GOT3 (cell line): ENCODE measurements around the gene POLR1A.

Experiments used
- DNase-seq: peaks from one replicate; lab custom pipeline; 2025; ENCODE audit warnings: mixed read lengths; lab: John Stamatoyannopoulos, UW

POLR1A gene

GRCh38 chr2:86021396-86022378, 84.0 kb downstream of the POLR1A start:
- no peak for DNase-seq

GRCh38 chr2:86020984-86021383, 84.7 kb downstream of the POLR1A start:
- DNase-seq = no peak

GRCh38 chr2:86019121-86019520, 86.6 kb downstream of the POLR1A start:
- no peak for DNase-seq

GRCh38 chr2:86017901-86018896, 87.5 kb downstream of the POLR1A start:
- DNase-seq = no peak

- no peak for DNase-seq
Observed at GRCh38 chr2:86016581-86016980, 89.1 kb downstream of the POLR1A start.

- no peak for DNase-seq
Observed at GRCh38 chr2:86015699-86016098, 90.0 kb downstream of the POLR1A start.

GRCh38 chr2:86015006-86015405, 90.7 kb downstream of the POLR1A start:
- DNase-seq = no peak

- no peak for DNase-seq
Observed at GRCh38 chr2:86014493-86014892, 91.2 kb downstream of the POLR1A start.

GRCh38 chr2:86012007-86012712, 93.5 kb downstream of the POLR1A start:
- DNase-seq = no peak

GRCh38 chr2:86011449-86011941, 94.2 kb downstream of the POLR1A start:
- DNase-seq = no peak

GRCh38 chr2:86010083-86010482, 95.6 kb downstream of the POLR1A start:
- DNase-seq = no peak

GRCh38 chr2:86006524-86006923, 99.2 kb downstream of the POLR1A start:
- no peak for DNase-seq

- DNase-seq = no peak
Observed at GRCh38 chr2:86003967-86004366, 101.7 kb downstream of the POLR1A start.

GRCh38 chr2:86003104-86003503, 102.6 kb downstream of the POLR1A start:
- DNase-seq = no peak

GRCh38 chr2:86002375-86002774, 103.3 kb downstream of the POLR1A start:
- DNase-seq = no peak

- DNase-seq = no peak
Observed at GRCh38 chr2:86001326-86001725, 104.4 kb downstream of the POLR1A start.

GRCh38 chr2:86000938-86001312, 104.8 kb downstream of the POLR1A start:
- DNase-seq = no peak

- DNase-seq = no peak
Observed at GRCh38 chr2:86000131-86000937, 105.4 kb downstream of the POLR1A start.

- no peak for DNase-seq
Observed at GRCh38 chr2:85999061-85999831, 106.4 kb downstream of the POLR1A start.
